CD4-positive, alpha-beta T cell treated with Interleukin-6 for 4 hours (primary cell): ENCODE measurements around the gene RRAD.

Experiments used
- DNase-seq: peaks from one replicate; pipeline ENCODE4 v3.0.0-alpha.2; 2020; ENCODE audit warnings: mixed read lengths

RRAD gene

DNA sequence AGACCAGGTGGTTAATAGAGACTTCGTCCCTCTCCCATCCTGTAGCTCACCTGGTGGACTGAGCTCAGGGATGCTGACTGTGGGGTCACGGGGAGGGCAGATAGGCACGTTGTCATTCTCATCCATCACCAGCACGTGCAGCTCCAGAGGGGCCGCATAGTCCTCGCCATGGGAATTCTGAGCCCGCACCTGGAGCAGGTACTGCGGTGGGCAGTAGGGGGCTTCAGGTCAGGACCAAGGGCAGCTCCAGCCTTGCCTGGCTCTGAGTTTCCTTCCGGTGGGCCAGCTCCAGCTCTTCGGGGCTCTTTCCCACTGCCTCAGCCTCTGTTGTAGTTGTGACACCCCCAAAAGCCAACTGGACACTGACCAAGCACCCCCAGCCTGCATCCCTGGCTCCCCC is 12.3 kb downstream of the RRAD start:
- DNase-seq: no peak

DNA sequence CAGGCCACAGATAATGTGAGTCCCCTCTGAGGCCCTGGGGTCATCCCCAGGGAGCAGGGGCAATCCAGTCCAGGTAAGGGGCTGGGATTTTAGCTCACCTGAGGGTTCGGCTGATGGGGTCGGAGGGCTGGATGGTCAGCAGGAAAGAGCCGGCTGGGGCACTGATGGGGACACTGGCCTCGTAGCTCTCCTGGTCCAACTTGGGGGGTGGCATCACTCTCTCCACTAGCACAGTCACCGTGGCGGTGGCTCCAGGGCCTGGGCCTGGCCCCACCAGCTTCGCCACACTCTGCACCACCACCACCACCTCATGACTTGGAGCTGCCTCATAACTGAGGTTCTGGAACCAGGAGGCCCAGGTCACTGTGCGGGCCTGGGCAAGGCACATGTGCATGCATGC is 13.5 kb downstream of the RRAD start:
- no peak for DNase-seq

DNA sequence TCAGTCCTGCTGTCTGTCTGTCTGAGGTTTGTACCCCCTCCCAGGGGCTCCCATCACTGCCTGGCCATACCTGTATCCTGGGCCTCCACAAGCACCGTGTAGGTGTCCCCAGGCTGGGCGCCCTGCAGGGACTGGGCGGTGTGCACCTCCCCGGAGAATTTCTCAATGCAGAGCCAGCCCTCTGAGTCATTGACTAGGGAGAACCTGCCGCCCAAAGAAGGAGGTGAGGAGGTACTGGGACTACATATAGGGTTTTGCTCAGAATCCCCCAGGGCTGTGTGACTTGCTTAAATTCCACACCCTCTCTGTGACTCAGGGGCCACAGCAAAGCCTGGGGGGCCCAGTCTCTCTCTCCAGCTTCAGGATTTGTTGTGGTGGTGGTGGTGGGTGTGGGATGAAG is 14.2 kb downstream of the RRAD start:
- no peak for DNase-seq

DNA sequence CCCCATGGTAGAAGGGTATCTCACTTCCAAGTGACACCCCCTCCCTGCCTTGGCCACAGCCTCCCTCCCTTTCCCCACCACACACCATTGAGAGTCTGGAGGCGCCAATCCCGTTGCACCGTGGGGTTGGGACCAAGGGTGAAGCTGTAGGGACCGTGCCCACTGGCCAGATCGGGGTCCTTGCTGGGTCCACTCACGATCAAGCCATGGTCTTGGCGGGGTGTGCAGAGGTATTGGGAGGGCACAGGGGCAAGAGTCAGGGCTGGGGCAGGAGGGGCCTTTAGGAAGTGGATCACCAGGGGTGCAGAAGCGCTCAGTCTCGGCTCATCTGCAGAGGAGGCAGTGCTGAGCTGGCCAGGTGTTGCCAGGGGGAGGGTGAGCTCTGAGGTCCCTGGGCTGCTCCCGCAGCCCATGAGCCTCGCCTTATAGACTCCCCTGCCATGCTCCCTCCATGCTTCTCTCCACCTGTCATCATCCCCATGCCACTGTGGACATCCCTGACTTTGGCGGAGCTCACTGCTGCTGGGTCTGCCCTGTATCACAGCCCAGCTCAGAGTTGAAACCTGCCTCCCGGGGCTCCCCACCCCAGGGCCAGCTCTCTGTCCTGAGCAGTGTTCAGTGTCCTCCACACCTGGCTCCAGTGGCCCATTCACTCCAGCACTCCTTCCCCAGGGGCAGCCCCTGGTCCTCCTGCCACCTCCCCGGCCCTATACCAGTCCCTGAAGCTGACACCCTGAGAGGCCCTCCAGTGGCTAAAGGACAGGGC is 15.0 kb downstream of the RRAD start:
- no peak for DNase-seq

DNA sequence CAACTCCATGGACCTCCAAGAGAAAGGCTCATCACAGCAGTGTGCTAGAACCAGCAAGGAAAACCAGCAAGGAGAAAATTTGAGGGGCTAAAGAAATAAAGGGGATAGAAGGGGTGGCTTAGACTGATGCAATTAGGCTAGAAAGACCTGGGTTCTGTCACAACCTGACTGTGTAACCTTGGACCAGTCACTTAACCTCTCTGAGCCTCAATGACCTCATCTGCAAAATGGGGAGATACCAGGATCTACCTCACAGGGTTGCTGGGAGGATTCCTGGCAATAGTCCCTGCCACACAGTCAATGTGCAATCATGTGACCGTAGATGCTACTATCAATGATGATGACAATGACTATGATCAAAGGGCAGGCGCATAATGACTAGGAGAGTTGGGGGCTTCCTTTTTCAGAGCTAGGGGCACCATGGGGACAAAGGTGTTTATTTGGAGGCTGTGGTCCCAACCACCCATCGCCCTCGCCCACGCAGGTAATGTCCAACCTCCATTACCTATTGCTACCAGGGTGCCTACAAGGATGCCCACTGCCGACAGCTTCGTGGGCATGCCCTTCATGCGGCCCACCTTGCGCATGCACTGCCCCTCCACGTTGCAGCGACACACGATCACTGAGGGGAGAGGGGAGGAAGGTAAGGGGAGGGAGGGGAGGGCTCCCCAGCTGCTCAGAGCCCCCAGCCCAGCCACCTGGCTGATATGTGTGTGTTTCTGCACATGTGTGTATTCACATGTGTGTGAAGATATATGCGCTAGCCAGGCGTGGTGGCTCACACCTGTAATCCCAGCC is 16.4 kb downstream of the RRAD start:
- DNase-seq: no peak

DNA sequence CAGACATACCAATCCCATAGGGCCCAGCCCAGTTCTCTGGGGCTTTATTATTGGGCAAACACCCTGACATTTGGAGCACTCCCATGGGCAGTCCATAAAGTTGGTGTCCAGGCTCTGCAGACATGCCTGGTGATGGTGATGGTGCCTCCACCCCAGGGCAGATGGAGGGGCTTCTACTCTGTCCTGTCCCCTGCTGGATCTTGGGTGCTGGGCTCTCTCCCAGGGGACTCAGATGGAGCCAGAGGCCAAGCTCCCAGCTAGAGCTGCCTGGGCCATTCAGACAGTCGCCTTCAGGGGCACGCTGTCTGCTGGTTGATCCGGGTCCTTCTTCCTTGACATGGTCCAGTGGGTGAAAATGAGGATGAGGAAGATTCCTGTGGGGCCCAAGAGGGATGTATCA is 17.2 kb downstream of the RRAD start:
- no peak for DNase-seq

DNA sequence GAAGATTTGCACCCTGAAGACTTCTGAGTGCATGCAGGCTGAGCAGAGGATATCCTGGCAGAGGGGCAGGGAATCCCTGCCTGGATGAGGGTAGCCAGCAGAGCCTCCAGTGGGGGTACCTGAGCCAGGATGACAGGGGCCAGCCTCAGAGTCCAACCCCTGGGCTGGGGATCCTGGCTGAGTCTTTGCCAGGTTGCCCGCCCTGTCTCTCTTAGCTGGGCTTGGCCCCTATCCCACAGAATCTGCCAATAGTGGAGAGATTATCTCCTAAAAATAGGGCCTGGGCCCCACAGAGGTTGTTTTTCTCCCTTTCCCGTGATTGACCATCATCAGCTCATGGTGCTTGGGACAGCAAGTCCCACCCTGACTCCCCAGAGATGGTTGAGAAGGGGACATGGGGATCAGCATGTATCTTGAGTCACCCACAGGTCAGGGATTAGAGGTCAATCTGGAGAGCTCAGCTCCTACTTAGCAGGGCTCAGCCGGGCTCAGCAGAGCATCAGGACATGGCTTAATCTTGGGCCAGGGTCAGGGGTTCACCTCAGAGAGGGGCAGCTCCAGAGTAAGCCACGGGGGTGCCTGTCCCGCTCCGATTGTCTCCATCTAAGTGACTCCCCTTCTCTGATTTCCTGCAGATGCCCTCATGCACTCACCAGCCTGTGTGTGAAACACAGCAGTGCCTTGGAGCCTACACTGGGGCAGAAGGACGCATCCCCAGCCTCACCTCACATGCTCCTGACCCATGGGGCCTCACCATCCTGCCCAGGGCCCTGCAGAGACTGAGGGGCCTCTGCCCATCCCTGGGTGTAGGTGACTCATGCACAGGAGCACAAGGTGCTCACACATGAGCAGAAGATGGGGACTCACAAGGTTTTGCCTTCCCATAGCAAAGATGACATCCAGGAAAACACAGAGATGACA is 18.2 kb downstream of the RRAD start:
- DNase-seq: no peak

DNA sequence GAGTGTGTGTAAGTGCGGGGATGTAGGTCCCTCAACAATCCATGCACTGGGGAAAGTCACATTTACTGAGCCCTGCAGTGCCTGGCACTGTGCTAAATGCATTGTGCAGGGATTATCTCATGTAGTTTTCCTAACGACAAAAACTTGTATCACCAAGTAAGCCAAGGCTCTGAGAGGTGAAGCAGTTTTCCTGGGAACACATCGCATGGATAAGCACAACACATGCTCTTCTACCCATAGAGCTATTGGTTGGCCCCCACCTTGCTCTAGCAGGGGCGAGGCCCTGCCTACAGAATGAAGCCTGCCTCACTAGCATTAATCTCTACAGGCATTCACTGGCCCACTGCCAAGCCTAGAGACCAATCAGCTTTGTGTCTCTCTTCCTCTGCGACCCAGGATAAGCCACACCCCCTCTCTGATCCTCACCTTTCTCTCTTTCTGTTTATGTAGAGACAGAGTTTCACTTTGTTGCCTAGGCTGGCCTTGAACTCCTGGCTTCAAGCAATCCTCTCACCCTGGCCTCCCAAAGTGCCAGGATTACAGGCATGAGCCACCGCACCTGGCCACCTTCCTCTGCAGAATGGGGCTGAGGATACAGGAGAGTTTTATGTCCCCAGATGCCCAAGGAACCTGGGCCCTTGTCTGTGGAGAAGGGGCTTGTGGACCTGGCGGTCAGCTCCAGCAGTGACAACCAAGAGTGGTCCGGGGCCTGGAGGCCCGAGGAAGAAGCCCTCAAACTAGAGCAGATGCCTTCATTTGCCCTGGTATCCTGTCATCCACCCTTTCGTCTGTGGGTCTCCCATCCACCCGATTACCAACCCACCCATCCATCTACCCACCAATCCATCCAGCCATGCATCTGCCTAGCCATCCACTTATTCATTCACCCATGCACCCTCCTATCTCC is 19.4 kb downstream of the RRAD start:
- peak; percentile 67 for DNase-seq

DNA sequence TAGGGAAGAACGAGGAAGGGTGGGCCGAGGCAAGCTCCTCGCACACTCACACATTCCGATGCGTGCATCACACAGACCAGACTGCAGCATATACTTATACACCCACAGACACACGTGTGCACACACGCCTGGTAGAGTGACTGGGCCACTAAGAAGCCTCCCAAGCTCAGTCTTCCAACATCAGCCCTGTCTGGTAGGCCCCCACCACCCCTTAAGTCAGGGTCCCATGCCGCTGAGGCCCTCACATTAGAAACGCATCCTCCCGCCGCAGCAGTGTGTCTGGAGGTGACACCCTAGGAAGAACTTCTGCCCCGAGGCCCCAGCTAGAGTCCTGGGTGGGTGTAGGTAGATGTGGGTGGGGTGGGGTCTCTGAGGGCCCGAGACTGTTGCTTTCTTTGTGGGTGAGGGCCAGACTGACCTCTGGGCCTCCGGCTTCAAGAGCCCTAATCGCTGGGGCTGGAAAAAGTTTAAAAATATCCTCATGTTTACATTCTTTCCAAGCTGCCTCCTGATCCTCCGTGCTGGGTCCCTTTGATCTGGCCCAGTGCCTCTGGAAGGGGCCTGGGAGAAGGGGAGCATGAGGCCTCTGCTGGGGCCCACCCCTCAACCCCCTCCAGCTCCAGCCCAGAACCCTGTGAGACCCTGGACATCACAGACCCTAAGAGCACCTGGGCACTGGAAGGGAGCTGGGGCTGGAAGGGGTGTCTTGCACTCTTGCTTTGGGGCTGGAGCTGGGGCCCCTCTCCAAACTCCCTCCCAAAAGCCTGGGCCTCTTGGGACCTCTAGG is 20.3 kb downstream of the RRAD start:
- no peak for DNase-seq

DNA sequence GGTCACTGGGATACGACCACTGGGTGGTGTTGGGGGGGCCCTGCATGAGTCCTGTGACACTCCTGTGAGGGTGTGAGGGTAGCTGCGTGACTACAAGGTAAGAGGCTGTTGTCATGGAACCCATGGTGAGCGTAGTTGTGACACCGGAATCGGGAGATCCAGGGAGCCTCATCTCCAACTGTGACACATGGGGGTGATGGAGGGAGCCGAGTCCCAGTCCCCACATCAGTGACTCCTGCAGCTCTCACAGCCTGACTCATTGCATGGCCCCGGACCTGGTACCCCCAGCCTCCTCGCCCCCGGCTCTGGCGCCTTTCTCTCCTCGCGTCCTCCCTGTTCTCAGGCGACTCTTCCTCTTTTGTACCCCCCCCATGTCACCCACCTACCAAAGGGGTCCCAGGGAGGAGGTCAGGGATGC is 20.9 kb downstream of the RRAD start:
- no peak for DNase-seq

DNA sequence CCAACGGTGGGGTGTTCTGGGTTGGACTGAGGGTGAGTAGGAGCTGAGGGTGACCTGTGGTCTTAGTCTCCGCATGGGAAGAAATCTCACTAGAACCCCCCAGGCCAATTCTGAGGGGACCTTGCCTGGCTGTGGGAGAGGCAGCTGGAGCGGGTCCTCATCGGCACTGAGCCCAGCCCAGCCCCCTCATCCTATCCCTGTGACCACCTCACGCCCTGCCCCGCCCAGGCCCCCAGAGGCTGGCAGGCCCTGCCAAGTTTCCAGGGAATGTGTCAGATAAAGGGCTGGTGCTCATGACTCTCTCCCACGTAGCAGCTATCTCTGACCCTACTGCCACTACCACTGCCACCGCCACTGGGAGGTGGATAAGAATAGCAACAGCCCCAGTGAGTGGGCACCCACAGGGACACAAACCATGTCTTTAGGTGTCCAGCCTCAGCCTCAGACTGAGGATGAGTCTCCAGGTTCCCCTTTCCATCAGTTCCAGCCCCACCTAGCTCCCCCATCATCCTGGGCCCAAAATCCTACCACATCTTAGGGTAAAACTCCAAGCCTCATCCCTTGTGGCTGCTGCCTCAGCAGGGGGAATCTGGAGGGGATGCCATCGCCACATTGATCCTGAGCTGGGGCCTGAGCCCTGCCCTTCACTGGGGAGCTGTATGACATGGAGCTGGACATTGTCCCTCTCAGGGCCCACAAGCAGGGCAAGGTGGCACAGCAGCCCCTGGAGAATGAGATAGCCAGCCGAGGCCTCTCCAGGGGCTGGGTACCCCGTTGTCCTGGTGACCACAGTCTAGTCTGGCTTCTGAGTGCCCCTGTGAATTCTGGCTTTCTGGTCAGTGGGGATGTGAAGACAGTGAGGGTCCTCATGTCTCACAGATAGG is 21.5 kb downstream of the RRAD start:
- DNase-seq: no peak

DNA sequence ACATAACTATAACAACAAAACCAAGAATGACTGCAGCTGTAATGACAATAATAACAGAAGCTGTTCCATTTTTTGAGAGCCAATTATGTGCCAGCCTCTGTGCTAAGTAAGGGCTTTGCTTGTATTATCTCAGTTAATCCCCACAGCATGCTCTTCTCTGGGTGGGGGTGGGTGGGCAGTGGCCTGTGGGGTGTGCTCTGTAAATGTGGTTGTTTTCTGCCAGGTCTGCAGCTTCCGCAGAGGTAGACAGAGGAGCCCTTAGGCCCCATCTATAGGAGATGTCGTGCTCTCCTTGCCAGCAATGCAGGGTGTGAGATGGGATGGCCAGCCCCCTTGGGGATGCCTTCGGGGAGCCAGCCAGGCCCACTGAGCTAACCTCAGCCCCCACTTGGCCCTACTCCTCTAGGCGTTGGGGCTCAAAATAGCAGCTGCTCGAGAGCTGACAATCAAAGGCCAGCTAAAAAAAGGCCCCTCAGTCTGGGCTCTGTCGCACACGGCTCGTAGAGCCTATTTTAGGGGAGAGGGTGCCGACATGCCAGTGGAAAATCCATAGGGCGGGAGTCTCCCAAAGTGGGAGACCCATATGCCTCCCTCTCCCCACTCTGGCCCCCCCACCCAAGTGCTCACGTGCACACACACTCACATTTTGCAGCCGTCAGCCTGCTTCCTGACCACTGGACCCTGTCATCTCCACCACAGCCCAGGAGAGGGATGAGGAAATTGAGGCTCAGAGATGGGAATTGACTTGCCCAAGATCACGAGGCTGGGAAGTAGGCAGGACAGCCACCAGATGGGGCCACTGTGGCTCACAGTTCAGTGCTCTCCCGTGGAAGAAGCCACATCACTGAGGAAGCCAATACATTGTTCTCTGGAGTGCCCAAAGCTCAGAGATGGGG is 22.4 kb downstream of the RRAD start:
- DNase-seq: no peak

DNA sequence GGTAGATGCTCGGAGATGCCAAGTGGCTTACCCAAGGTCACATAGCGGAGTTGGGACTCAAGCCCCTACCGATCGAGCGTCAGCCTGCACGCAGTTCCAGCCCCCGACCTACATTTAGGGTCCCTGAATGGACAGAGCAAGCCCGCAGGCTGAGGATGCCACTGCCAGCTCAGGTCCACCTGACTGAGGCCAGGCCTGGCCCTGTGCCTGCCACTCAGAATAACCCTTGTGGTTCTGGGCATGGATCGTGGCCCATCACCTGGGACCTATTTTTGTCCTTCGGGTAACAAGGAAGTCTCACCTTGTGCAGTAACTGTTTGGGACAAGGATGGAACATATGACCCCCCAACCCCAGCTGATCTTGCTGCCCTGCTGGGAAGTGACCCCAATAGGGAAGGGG is 23.7 kb downstream of the RRAD start:
- no peak for DNase-seq

DNA sequence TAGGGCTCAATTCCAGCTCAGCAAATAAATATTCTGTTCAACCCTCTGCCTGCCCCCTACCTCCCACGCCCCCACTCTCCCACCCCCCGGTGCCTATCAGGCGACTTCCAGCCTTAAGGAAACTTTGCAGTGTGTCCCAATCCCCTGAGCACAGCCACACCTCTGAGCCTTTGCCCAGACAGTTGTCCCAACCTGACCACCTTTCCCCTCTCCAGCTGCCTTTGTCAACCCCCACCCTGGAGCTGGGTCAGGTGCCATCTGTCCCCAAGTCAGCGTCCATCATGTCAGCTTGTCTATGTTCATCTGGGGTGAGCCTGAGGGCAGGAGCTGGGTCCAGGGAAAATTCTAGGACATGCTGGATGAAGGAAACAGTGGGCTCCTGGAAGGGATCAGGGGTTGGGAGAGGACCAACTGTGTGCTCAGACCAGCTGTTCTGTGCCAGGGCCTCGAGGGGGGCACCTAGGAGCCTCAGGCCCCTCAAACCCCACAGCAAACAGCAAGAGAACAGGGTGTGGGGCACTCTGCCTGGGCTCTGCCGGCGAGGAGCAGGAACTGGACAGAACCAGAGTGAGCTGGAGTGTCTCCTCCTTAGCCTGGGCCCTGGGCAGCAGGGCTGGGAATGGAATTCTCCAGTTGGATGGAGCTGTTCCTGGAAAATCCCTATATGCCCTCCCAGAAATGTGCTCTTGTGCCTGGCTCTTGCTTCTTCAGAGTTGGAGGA is 24.5 kb downstream of the RRAD start:
- no peak for DNase-seq

DNA sequence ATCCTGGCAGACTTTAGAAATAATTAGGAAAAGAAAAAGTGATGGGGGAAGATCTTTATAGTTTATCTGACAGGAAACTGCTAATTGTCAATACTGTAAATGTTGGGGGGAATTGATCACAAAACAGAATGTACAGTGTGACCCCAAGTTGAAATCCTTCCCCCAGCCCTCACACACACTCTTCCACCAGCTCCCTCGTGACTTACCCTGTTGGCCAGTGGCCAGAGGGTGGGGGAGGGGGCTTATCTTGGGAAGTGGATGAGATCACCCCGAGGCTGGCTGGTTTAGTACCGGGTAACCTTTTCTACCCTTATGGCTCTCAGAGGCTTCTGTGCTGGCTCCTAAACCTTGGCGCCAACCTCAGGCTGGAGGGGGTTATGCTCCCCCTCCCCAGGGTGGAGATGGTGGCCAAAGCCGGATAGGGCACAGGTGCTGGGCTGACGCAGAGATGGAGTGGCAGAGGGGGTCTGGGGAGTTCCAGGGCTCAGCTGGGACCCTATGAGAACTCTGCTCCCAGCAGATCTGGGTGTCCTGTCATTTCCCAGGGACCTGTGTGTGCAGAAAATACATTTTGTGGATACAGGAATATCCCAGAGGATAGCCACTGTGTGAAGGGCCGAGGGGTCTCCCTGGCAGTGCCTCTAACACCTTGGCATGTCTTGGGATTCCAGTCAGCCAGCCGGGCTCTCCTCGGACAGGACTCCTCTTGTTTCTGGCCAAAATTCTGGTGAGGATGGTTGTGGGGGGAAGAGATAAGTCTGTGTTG is 25.2 kb downstream of the RRAD start:
- no peak for DNase-seq

DNA sequence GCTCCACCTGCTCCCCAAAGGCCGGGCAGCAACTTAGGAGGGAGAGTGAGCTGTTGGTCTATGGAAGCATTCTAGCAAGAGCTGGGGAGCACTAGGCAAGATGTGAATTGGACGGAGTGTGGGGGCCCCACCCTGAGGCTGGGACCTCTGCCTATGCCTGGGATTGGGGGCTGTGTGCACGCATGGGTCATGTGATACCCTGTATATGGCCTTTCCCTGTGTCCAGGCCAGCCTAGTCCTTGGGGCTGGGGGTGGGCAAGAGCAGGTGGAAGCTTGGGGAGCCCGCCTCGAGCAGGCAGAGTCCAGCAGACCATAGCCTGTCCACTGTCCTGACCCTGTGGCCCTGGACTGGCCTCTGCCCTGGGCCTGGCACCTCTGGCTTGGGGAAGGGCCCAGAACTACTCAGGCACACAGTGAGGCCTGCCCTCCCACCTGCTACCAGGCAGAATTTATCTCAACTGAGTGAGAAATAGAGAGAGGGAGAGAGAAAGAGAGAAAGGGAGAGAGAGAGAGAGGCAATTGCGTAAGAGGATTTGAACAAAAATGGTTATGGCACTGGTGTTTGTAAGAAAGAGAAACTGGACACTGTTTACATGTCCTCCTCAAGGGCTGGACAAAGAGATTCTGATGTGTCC is 25.9 kb downstream of the RRAD start:
- no peak for DNase-seq

DNA sequence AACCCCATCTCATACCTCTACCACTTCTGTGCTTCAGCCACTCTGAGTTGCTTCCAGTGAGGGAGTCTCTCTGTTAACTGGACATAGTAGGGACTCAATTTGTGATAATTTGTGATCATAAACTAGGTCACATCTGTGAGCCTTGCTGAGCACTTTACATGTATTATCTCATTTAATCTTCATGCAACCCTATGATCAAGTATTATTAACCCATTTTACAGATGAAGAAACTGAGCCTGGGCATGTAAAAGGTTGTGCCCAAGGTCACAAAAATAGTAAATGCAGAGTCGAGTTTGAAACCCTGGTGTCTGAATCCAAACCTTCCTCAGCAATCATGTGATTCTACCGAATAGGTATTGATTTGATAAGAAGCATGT is 26.4 kb downstream of the RRAD start:
- DNase-seq: no peak
